Spinal cord (tissue), 10 donors: ENCODE measurements around the gene PPP6R1. TPM values are rescaled to one million over a fixed set of nuclear protein-coding genes. Genes with fewer than 3 reads are reported as not detected.

Experiments used
- DNase-seq, 6 donors: peaks; one replicate each; pipeline versions ENCODE4 v3.0.0 to v3.0.0-alpha.2; 2013 to 2015; ENCODE audit warnings: low spot score in 6 of 6, low read depth in 4 of 6
- H3K27ac ChIP-seq: one replicate; pipeline ENCODE4 v1.5.1; 2013; ENCODE audit warnings: low read depth, low read length, control low read depth
- H3K27me3 ChIP-seq: one replicate; pipeline ENCODE4 v1.6.1; 2013; ENCODE audit warnings: low read length; ENCODE audit not compliant: control insufficient read depth, insufficient read depth
- H3K36me3 ChIP-seq: one replicate; pipeline ENCODE4 v1.6.1; 2013; ENCODE audit warnings: low read length; ENCODE audit not compliant: control insufficient read depth, insufficient read depth
- H3K4me1 ChIP-seq: one replicate; pipeline ENCODE4 v1.6.1; 2013; ENCODE audit warnings: low read length; ENCODE audit not compliant: control insufficient read depth, insufficient read depth
- H3K4me3 ChIP-seq: one replicate; pipeline ENCODE4 v1.5.1; 2013; ENCODE audit warnings: low read depth, low read length, control low read depth
- H3K9me3 ChIP-seq: one replicate; pipeline ENCODE4 v1.6.1; 2013; ENCODE audit warnings: low read length; ENCODE audit not compliant: control insufficient read depth, insufficient read depth
- WGBS: methylation state at CpG from one replicate; pipeline ENCODE4 v1.1.5; 2013; ENCODE audit warnings: missing lambda C conversion rate; ENCODE audit not compliant: insufficient coverage; 5-methylcytosine and 5-hydroxymethylcytosine counted together
- polyA plus RNA-seq, 2 donors: library from polyadenylated mRNA; unstranded; fragments of 120-200 nt; gene quantifications; one replicate each; pipeline ENCODE4 v1.2.1, GENCODE V29; 2013; ENCODE audit not compliant: insufficient read length in 2 of 2
- total RNA-seq, 2 donors: library from RNA; depleted of rRNA in 1 of 2; stranded (reverse); fragments of 120-200 nt in 1 of 2; fragments of >200 nt in 1 of 2; gene quantifications; one replicate each; pipeline versions ENCODE4 v1.2.3 to v1.2.4, GENCODE V29; 2013 to 2014
- donor health status: healthy.

The PPP6R1 gene
- total and polyA plus RNA-seq, 4 donors, result 22.6 to 66.8 (median 41.4) TPM

- Histone ChIP-seq H3K27ac (no peak overlapping the region), H3K4me3 (no peak overlapping the region), H3K27me3 (no peaks in the 10 kb centered on the region), H3K4me1 (no peaks in the 10 kb centered on the region), H3K9me3 (no peaks in the 10 kb centered on the region), H3K36me3 (peaks cover 85% of the 10 kb centered on the region)
- DNase-seq, result no peak
- WGBS, result 97% methylated on average over 22 of the region's 30 CpGs
These were observed 27.2 kb downstream of the PPP6R1 start for GRCh38 chr19:55231391-55232285.

- Histone ChIP-seq H3K4me1 (no peaks in the 10 kb centered on the region), H3K36me3 (peaks cover 85% of the 10 kb centered on the region), H3K27ac (no peak overlapping the region), H3K27me3 (no peaks in the 10 kb centered on the region), H3K9me3 (no peaks in the 10 kb centered on the region), H3K4me3 (no peak overlapping the region)
- WGBS, result 92% methylated on average over 11 of the region's 13 CpGs
- no peak for DNase-seq
These were observed 28.0 kb downstream of the PPP6R1 start for GRCh38 chr19:55230780-55231179.

- H3K27me3 ChIP-seq, result no peaks in the 10 kb centered on the region
- no peaks in the 10 kb centered on the region for H3K4me1 ChIP-seq
- WGBS, result 80% methylated on average over 1 of the region's 13 CpGs
- no peak for DNase-seq
- H3K9me3 ChIP-seq, result no peaks in the 10 kb centered on the region
- no peak overlapping the region for H3K4me3 ChIP-seq
- peaks cover 85% of the 10 kb centered on the region for H3K36me3 ChIP-seq
- H3K27ac ChIP-seq, result no peak overlapping the region
These were observed 28.5 kb downstream of the PPP6R1 start for GRCh38 chr19:55230329-55230728.

GRCh38 chr19:55229789-55230182, 29.0 kb downstream of the PPP6R1 start:
- Histone ChIP-seq H3K27ac (no peak overlapping the region), H3K27me3 (no peaks in the 10 kb centered on the region), H3K4me3 (no peak overlapping the region), H3K4me1 (no peaks in the 10 kb centered on the region), H3K36me3 (peaks cover 85% of the 10 kb centered on the region), H3K9me3 (no peaks in the 10 kb centered on the region)
- DNase-seq, result no peak
- WGBS, result 88% methylated on average over 14 of the region's 17 CpGs

- no peaks in the 10 kb centered on the region for H3K4me1 ChIP-seq
- DNase-seq, result no peak
- no peaks in the 10 kb centered on the region for H3K27me3 ChIP-seq
- H3K27ac ChIP-seq, result no peak overlapping the region
- H3K9me3 ChIP-seq, result no peaks in the 10 kb centered on the region
- no peak overlapping the region for H3K4me3 ChIP-seq
- peaks cover 85% of the 10 kb centered on the region for H3K36me3 ChIP-seq
- WGBS, result 90% methylated on average over 10 of the region's 18 CpGs
These were observed 29.6 kb downstream of the PPP6R1 start for GRCh38 chr19:55229145-55229788.

GRCh38 chr19:55228403-55229031, 30.3 kb downstream of the PPP6R1 start, which contains the start of gene TMEM86B:
Gene TMEM86B (minus strand): TSS chr19:55228763. CDS start chr19:55228741, 22 bp downstream.
- Histone ChIP-seq H3K9me3 (no peaks in the 10 kb centered on the region), H3K27me3 (no peaks in the 10 kb centered on the region), H3K36me3 (peaks cover 89% of the 10 kb centered on the region), H3K4me3 (no peak within 1 kb of the TSS), H3K4me1 (no peaks in the 10 kb centered on the region), H3K27ac (no peak within 1 kb of the TSS)
- whole genome bisulfite sequencing, result 78% methylated on average over 10 of the region's 12 CpGs
- DNase-seq, result no peak

GRCh38 chr19:55228015-55228391, 30.8 kb downstream of the PPP6R1 start:
- 69% methylated on average over 17 of the region's 17 CpGs for WGBS
- H3K27ac ChIP-seq, result no peak overlapping the region

GRCh38 chr19:55227241-55228014, 31.4 kb downstream of the PPP6R1 start:
- WGBS, result 92% methylated on average over 25 of the region's 25 CpGs

More at GRCh38 chr19:55228015-55228391, 30.8 kb downstream of the PPP6R1 start:
- no peak for DNase-seq
- H3K4me1 ChIP-seq, result no peaks in the 10 kb centered on the region
- no peak overlapping the region for H3K4me3 ChIP-seq
- H3K9me3 ChIP-seq, result no peaks in the 10 kb centered on the region
- peaks cover 92% of the 10 kb centered on the region for H3K36me3 ChIP-seq
- H3K27me3 ChIP-seq, result no peaks in the 10 kb centered on the region

GRCh38 chr19:55226788-55227187, 32.0 kb downstream of the PPP6R1 start:
- DNase-seq, result no peak
- Histone ChIP-seq H3K27ac (no peak overlapping the region), H3K36me3 (peaks cover 88% of the 10 kb centered on the region), H3K4me3 (no peak overlapping the region), H3K4me1 (no peaks in the 10 kb centered on the region), H3K27me3 (no peaks in the 10 kb centered on the region), H3K9me3 (no peaks in the 10 kb centered on the region)
- 73% methylated on average over 18 of the region's 18 CpGs for WGBS

More at GRCh38 chr19:55227241-55228014, 31.4 kb downstream of the PPP6R1 start:
- H3K4me3 ChIP-seq, result no peak overlapping the region
- H3K27ac ChIP-seq, result no peak overlapping the region
- H3K27me3 ChIP-seq, result no peaks in the 10 kb centered on the region
- DNase-seq, result no peak
- no peaks in the 10 kb centered on the region for H3K4me1 ChIP-seq
- no peaks in the 10 kb centered on the region for H3K9me3 ChIP-seq
- peaks cover 94% of the 10 kb centered on the region for H3K36me3 ChIP-seq
